H1 (cell line): ENCODE measurements around the gene SBF2. TPM values are rescaled to one million over a fixed set of nuclear protein-coding genes. Genes with fewer than 3 reads are reported as not detected.

ENCODE experiments used
- CTCF ChIA-PET: fragments of 300-600 bp; sonication (Branson Sonifier 250); formaldehyde crosslinking; loops from one replicate; lab custom pipeline; 2021; ENCODE audit not compliant: partially characterized antibody; lab: Charles Lee
- POLR2A ChIA-PET: fragments of 300-600 bp; sonication (Branson Sonifier 250); formaldehyde crosslinking; loops from one replicate; lab custom pipeline; 2021; ENCODE audit warnings: inconsistent platforms; ENCODE audit not compliant: partially characterized antibody; lab: Charles Lee
- DNase-seq, 2 experiments: peaks; one replicate each; pipeline versions ENCODE4 v3.0.0 to v3.0.0-alpha.2; 2010 to 2022; ENCODE audit warnings: low spot score in 2 of 2, low read depth in 1 of 2, mixed read lengths in 1 of 2
- FAIRE-seq: peaks from 2 replicates; lab custom pipeline; 2011; peaks lifted over from hg19 to GRCh38; lab: Jason Lieb, UNC
- H2AFZ ChIP-seq: 2 replicates; pipeline ENCODE4 v1.8.1; 2012; ENCODE audit warnings: low read length, inconsistent platforms
- H2AK5ac ChIP-seq: 2 replicates; pipeline ENCODE4 v1.6.1; 2013; ENCODE audit warnings: low read depth, low read length
- H2BK120ac ChIP-seq: replicated peaks from 2 replicates; pipeline ENCODE3; 2013; ENCODE audit warnings: low read depth, low read length, inconsistent platforms
- H2BK12ac ChIP-seq: 2 replicates; pipeline ENCODE4 v1.6.1; 2013; ENCODE audit warnings: low read depth, low read length
- H2BK15ac ChIP-seq: 2 replicates; pipeline ENCODE4 v1.6.1; 2013; ENCODE audit warnings: low read length
- H2BK20ac ChIP-seq: 2 replicates; pipeline ENCODE4 v1.6.1; 2013; ENCODE audit warnings: low read length
- H2BK5ac ChIP-seq: 2 replicates; pipeline ENCODE4 v1.6.1; 2013; ENCODE audit warnings: low read depth, low read length
- H3K14ac ChIP-seq: 2 replicates; pipeline ENCODE4 v1.6.1; 2013; ENCODE audit warnings: inconsistent platforms; ENCODE audit not compliant: insufficient read length
- H3K18ac ChIP-seq: 2 replicates; pipeline ENCODE4 v1.6.1; 2013; ENCODE audit warnings: low read length; ENCODE audit errors: extremely low read depth
- H3K23ac ChIP-seq: 2 replicates; pipeline ENCODE4 v1.6.1; 2013; ENCODE audit warnings: inconsistent platforms; ENCODE audit not compliant: insufficient read length
- H3K23me2 ChIP-seq: 2 replicates; pipeline ENCODE4 v1.6.1; 2013; ENCODE audit warnings: low read depth, low read length
- H3K27ac ChIP-seq: 2 replicates; pipeline ENCODE4 v1.6.1; 2011; ENCODE audit warnings: low read depth, low read length, inconsistent platforms
- H3K27me3 ChIP-seq, 4 experiments: replicated peaks in 1 of 4; 1 replicate in 1 of 4; 2 replicates in 3 of 4; pipeline versions ENCODE4 v1.6.1 to v1.8.1; 2011 to 2013; ENCODE audit warnings: low read length in 3 of 4, mild to moderate bottlenecking in 3 of 4, inconsistent platforms in 2 of 4, mixed read lengths in 2 of 4, moderate library complexity in 1 of 4; ENCODE audit not compliant: control insufficient read depth in 3 of 4, insufficient read depth in 3 of 4; ENCODE audit errors: extremely low read depth in 1 of 4
- H3K36me3 ChIP-seq, 4 experiments: 2 replicates each; pipeline versions ENCODE4 v1.6.1 to v1.8.1; 2011 to 2013; ENCODE audit warnings: mild to moderate bottlenecking in 4 of 4, low read length in 3 of 4, moderate library complexity in 2 of 4, control low read depth in 1 of 4, inconsistent platforms in 1 of 4; ENCODE audit not compliant: insufficient read depth in 4 of 4, control insufficient read depth in 2 of 4
- H3K4ac ChIP-seq: replicated peaks from 2 replicates; pipeline ENCODE3; 2013; ENCODE audit warnings: low read length, low read depth, mixed read lengths, inconsistent platforms; ENCODE audit not compliant: insufficient read length
- H3K4me1 ChIP-seq, 4 experiments: replicated peaks in 1 of 4; 1 replicate in 1 of 4; 2 replicates in 3 of 4; pipeline versions ENCODE4 v1.6.1 to v1.8.1; 2011 to 2013; ENCODE audit warnings: low read length in 3 of 4, inconsistent platforms in 2 of 4, mixed read lengths in 1 of 4; ENCODE audit not compliant: insufficient read depth in 4 of 4, control insufficient read depth in 3 of 4
- H3K4me2 ChIP-seq, 2 experiments: 2 replicates each; pipeline versions ENCODE4 v1.6.1 to v1.8.1; 2011 to 2013; ENCODE audit warnings: low read depth in 2 of 2, low read length in 2 of 2, control low read depth in 1 of 2, inconsistent platforms in 1 of 2, mild to moderate bottlenecking in 1 of 2; ENCODE audit not compliant: insufficient read depth in 1 of 2
- H3K4me3 ChIP-seq, 4 experiments: fragments of 200-600, 300-600 bp in 1 of 4; sonication (generic), shearing (Covaris generic), sonication (Bioruptor Twin) in 1 of 4; 2 replicates each; pipeline versions ENCODE4 v1.5.1 to v1.8.1; 2011 to 2016; ENCODE audit warnings: low read length in 4 of 4, low read depth in 3 of 4, control low read depth in 2 of 4, inconsistent platforms in 2 of 4, mild to moderate bottlenecking in 2 of 4, mixed read lengths in 1 of 4, moderate library complexity in 1 of 4; ENCODE audit not compliant: insufficient read depth in 2 of 4; ENCODE audit errors: extremely low read depth in 1 of 4
- H3K56ac ChIP-seq: replicated peaks from 2 replicates; pipeline ENCODE3; 2013; ENCODE audit warnings: low read depth, mild to moderate bottlenecking, mixed read lengths, low read length, inconsistent platforms; ENCODE audit not compliant: insufficient read length
- H3K79me1 ChIP-seq: 2 replicates; pipeline ENCODE4 v1.6.1; 2013; ENCODE audit warnings: low read depth, low read length, control low read depth
- H3K79me2 ChIP-seq, 2 experiments: 2 replicates each; pipeline versions ENCODE4 v1.6.1 to v1.8.1; 2012 to 2013; ENCODE audit warnings: low read length in 2 of 2, mild to moderate bottlenecking in 2 of 2, inconsistent platforms in 1 of 2; ENCODE audit not compliant: insufficient read depth in 2 of 2, control insufficient read depth in 1 of 2
- H3K9ac ChIP-seq, 4 experiments: replicated peaks in 1 of 4; 1 replicate in 1 of 4; 2 replicates in 3 of 4; pipeline versions ENCODE4 v1.6.1 to v1.8.1; 2011 to 2013; ENCODE audit warnings: low read depth in 3 of 4, low read length in 3 of 4, control low read depth in 2 of 4, mild to moderate bottlenecking in 2 of 4, moderate library complexity in 2 of 4, inconsistent platforms in 1 of 4; ENCODE audit errors: extremely low read depth in 1 of 4
- H3K9me3 ChIP-seq, 2 experiments: 2 replicates each; pipeline versions ENCODE4 v1.6.1 to v1.8.1; 2012 to 2013; ENCODE audit warnings: mild to moderate bottlenecking in 2 of 2, moderate library complexity in 2 of 2, control low read depth in 1 of 2, inconsistent platforms in 1 of 2, low read depth in 1 of 2, low read length in 1 of 2, mixed read lengths in 1 of 2; ENCODE audit not compliant: insufficient read depth in 2 of 2
- H4K20me1 ChIP-seq, 2 experiments: replicated peaks in 1 of 2; 2 replicates each; pipeline versions ENCODE3 to v1.8.1; 2011 to 2013; ENCODE audit warnings: inconsistent platforms in 2 of 2, low read length in 2 of 2, mild to moderate bottlenecking in 1 of 2; ENCODE audit not compliant: insufficient read depth in 2 of 2, control insufficient read depth in 1 of 2
- H4K5ac ChIP-seq: 2 replicates; pipeline ENCODE4 v1.6.1; 2013; ENCODE audit warnings: low read length, low read depth, mixed read lengths, inconsistent platforms; ENCODE audit not compliant: insufficient read length
- H4K8ac ChIP-seq: 2 replicates; pipeline ENCODE4 v1.8.0; 2013; ENCODE audit warnings: mild to moderate bottlenecking, moderate library complexity, low read length, inconsistent platforms; ENCODE audit not compliant: insufficient read depth; ENCODE audit errors: extremely low read depth
- H4K91ac ChIP-seq: replicated peaks from 2 replicates; pipeline ENCODE3; 2013; ENCODE audit warnings: low read length, mixed read lengths, inconsistent platforms; ENCODE audit not compliant: insufficient read length
- CEBPB ChIP-seq: IDR thresholded peaks from 2 replicates; pipeline ENCODE4 v1.6.1; 2012; ENCODE audit warnings: low read depth, low read length
- EGR1 ChIP-seq: IDR thresholded peaks from 2 replicates; pipeline ENCODE4 v1.6.1; 2011; ENCODE audit warnings: low read depth, low read length, borderline replicate concordance
- EZH2 ChIP-seq: fragments of 200-600 bp; sonication (generic); IDR thresholded peaks from 2 replicates; pipeline ENCODE4 v1.7.1; 2012; ENCODE audit warnings: low read depth, mild to moderate bottlenecking, moderate library complexity, low read length, inconsistent platforms; ENCODE audit not compliant: severe bottlenecking
- JUN ChIP-seq: IDR thresholded peaks from 2 replicates; pipeline ENCODE4 v1.6.1; 2011; ENCODE audit warnings: low read depth, mild to moderate bottlenecking, improper control_type of control experiment, low read length
- KDM5A ChIP-seq: fragments of 200-600 bp; IDR thresholded peaks from 2 replicates; pipeline ENCODE4 v1.7.1; 2012; ENCODE audit warnings: mild to moderate bottlenecking, low read length, inconsistent platforms, mixed read lengths
- POU5F1 ChIP-seq: IDR thresholded peaks from 2 replicates; pipeline ENCODE4 v1.6.1; 2011; ENCODE audit warnings: low read depth, mild to moderate bottlenecking, low read length, moderate library complexity
- SIX5 ChIP-seq: IDR thresholded peaks from 2 replicates; pipeline ENCODE4 v1.6.1; 2011; ENCODE audit warnings: mild to moderate bottlenecking, low read depth, low read length
- SP4 ChIP-seq: IDR thresholded peaks from 2 replicates; pipeline ENCODE4 v1.6.1; 2012; ENCODE audit warnings: low read length, inconsistent platforms
- ZNF274 ChIP-seq: IDR thresholded peaks from 2 replicates; pipeline ENCODE4 v1.7.0; 2012; ENCODE audit warnings: low read length, borderline replicate concordance; ENCODE audit errors: extremely low read depth
- WGBS, 2 experiments: shearing (Covaris generic) in 1 of 2; methylation state at CpG; one replicate each; pipeline versions ENCODE4 v1.1.6 to v1.1.7; 2013 to 2015; ENCODE audit warnings: low lambda C conversion rate in 2 of 2, mixed read lengths in 2 of 2, inconsistent platforms in 1 of 2, low coverage in 1 of 2, missing lambda C conversion rate in 1 of 2; ENCODE audit not compliant: insufficient replicate concordance in 2 of 2, insufficient coverage in 1 of 2, insufficient read length in 1 of 2; ENCODE audit errors: extremely low coverage in 1 of 2, missing lambda C conversion rate in 1 of 2; 5-methylcytosine and 5-hydroxymethylcytosine counted together
- polyA plus RNA-seq, 7 experiments: library from polyadenylated mRNA; depleted of rRNA in 3 of 7; stranded (reverse) in 5 of 7; unstranded in 2 of 7; fragments of >200 nt in 5 of 7; fragments of 200-250 nt in 2 of 7; gene quantifications; 1 replicate in 5 of 7; 2 replicates in 1 of 7; 4 replicates in 1 of 7; pipeline versions ENCODE4 v1.2.1 to v1.2.3, GENCODE V29; 2011 to 2013; ENCODE audit warnings: missing spikeins in 2 of 7, mixed read lengths in 2 of 7
- total RNA-seq: library from RNA; stranded (reverse); fragmentation: NEBNext Ultra II Directional; extraction: Animal tissue kit (Norgen Biotek cat#: 25700); gene quantifications from 2 replicates; pipeline ENCODE4 v1.2.1, GENCODE V29; 2021

SBF2 gene
- total and polyA plus RNA-seq, 2 of the 8 experiments (the other 6 are each of a cell fraction or from before 2014, with no cell fraction given): 36.7 to 50.5 TPM

DNA sequence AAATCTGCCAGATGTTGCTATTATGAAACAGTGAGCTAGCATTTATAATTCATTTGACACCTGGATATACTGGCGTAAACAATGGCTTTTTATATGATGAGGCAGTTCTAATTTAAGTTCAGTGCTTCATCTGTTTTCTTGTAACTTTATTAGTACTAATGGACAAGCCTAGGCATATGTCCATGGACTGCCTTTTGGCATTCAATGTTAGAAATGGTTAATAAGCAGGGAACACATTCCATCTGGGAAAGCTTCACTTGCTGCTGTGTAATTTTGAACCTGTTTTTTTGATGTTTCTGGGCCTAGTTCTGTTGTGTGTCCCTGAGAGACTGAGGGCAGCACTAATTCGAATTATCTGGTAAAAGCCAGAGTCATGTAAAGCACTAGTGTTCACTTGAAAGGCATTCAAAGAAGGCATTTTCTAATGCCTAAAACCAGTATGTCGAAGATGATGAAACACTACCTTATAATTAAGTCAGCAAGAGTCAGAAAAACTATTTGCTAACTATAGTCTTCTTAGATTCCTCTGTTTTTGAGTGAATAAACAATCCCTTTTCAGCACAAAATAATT is 491.6 kb downstream of the SBF2 start:
- peaks cover 1 to 8% (median 5%) of the 10 kb centered on the region in 4 experiments; a peak in 7 of 8 replicates for H3K36me3 ChIP-seq
- peak overlapping the region; percentile 46; the same call in 1 of the 2 replicates for H2BK12ac ChIP-seq
- peak overlapping the region; percentile 84 for H2BK5ac ChIP-seq
- H3K23ac ChIP-seq: no peak overlapping the region
- no peaks in the 10 kb centered on the region for H4K20me1 ChIP-seq
- H4K91ac ChIP-seq: peak overlapping the region; percentile 69
- H3K79me1 ChIP-seq: no peaks in the 10 kb centered on the region
- no peaks in the 10 kb centered on the region for H3K23me2 ChIP-seq
- DNase-seq (no peak), FAIRE-seq (peak; percentile 63)
- ChIA-PET POLR2A (interaction anchor here (1.0 to 3.0 kb wide), 2 partner anchors 8 to 183 kb away, joined by 3 to 8 read pairs; no protein-coding TSS in a partner anchor), CTCF (interaction anchor here (0.9 to 1.0 kb wide), 2 partner anchors 13 to 55 kb away, joined by 3 read pairs; no protein-coding TSS in a partner anchor)
- WGBS, 2 experiments: 59% methylated on average over 3 of the region's 3 CpGs; no CpG with 5 or more reads in 1 of the 2 experiments
- H3K4me1 ChIP-seq: peaks cover 0 to 17% (median 7%) of the 10 kb centered on the region in 4 experiments; a peak in 3 of 7 replicates
- H2AFZ ChIP-seq: no peak overlapping the region
- peak overlapping the region in 1 of 4 experiments; percentile 53; a peak in 1 of 7 replicates for H3K9ac ChIP-seq
- H2AK5ac ChIP-seq: 0 out of 2 replicates have a peak overlapping the region, but pooled peaks have one; percentile 8
- peak overlapping the region; percentile 53; the same call in 1 of the 2 replicates for H3K27ac ChIP-seq
- H2BK120ac ChIP-seq: peak overlapping the region; percentile 84
- no peak overlapping the region for H3K14ac ChIP-seq
- H4K5ac ChIP-seq: peak overlapping the region; percentile 90
- no peak overlapping the region for H2BK15ac ChIP-seq
- H3K79me2 ChIP-seq: no peaks in the 10 kb centered on the region
- H3K4ac ChIP-seq: peak overlapping the region; percentile 46
- H3K18ac ChIP-seq: peak overlapping the region; percentile 2; the same call in 1 of the 2 replicates
- peak overlapping the region; percentile 7 to 10; a peak in 1 of 4 replicates for H3K4me2 ChIP-seq
- H3K56ac ChIP-seq: no peak overlapping the region
- H2BK20ac ChIP-seq: no peak overlapping the region
- H3K4me3 ChIP-seq: peak overlapping the region in 1 of 4 experiments; percentile 5; a peak in 1 of 8 replicates
- no peak overlapping the region for H4K8ac ChIP-seq
- H3K9me3 ChIP-seq: no peaks in the 10 kb centered on the region
- TF ChIP-seq SP4: no peak
- peak; percentile 66 for TF ChIP-seq CEBPB
- no peak for TF ChIP-seq EGR1
- TF ChIP-seq SIX5: no peak
- no peak for TF ChIP-seq JUN
- TF ChIP-seq POU5F1: no peak
- no peak for TF ChIP-seq KDM5A
- no peak for TF ChIP-seq ZNF274
- TF ChIP-seq EZH2: no peak
- no peaks in the 10 kb centered on the region for H3K27me3 ChIP-seq
